Calu3 (cell line): Measurements from ENCODE around the gene CTSW. TPM values are rescaled to one million over a fixed set of nuclear protein-coding genes. Genes with fewer than 3 reads are reported as not detected.

Source experiments
- BruUV-seq: library from RNA; stranded (reverse); fragments of 400-500 nt; replicated peaks from 2 replicates; lab custom pipeline; 2021; lab: Mats Ljungman, UMichigan
- CTCF ChIA-PET: fragments of 300-600 bp; sonication (Branson Sonifier 250); formaldehyde crosslinking; loops from one replicate; lab custom pipeline; 2022; ENCODE audit warnings: antibody characterized with exemption; lab: Charles Lee
- DNase-seq: peaks from one replicate; pipeline ENCODE4 v3.0.0; 2022
- H3K27ac Mint-ChIP-seq: one replicate; pipeline ENCODE4 v1.8.0; 2022; ENCODE audit warnings: mixed read lengths; ENCODE audit not compliant: unreplicated experiment
- H3K27me3 Mint-ChIP-seq: one replicate; pipeline ENCODE4 v1.8.0; 2022; ENCODE audit warnings: mixed read lengths; ENCODE audit not compliant: unreplicated experiment
- H3K36me3 Mint-ChIP-seq: one replicate; pipeline ENCODE4 v1.8.0; 2022; ENCODE audit warnings: mild to moderate bottlenecking, moderate library complexity, mixed read lengths; ENCODE audit not compliant: insufficient read depth, unreplicated experiment
- H3K4me1 Mint-ChIP-seq: one replicate; pipeline ENCODE4 v1.8.0; 2022; ENCODE audit warnings: mild to moderate bottlenecking, low read depth, mixed read lengths; ENCODE audit not compliant: unreplicated experiment
- H3K4me3 Mint-ChIP-seq: one replicate; pipeline ENCODE4 v1.8.0; 2022; ENCODE audit warnings: mild to moderate bottlenecking, low read depth, moderate library complexity, mixed read lengths; ENCODE audit not compliant: unreplicated experiment
- H3K9me3 Mint-ChIP-seq: one replicate; pipeline ENCODE4 v1.8.0; 2022; ENCODE audit warnings: low read depth, mixed read lengths; ENCODE audit not compliant: unreplicated experiment
- intact Hi-C: fragments of 100-400 bp; cut with micrococcal nuclease; formaldehyde crosslinking; loops from one replicate; pipeline ENCODE4 v1.10.0; 2022; ENCODE audit not compliant: unreplicated experiment
- total RNA-seq: library from RNA; stranded (reverse); gene quantifications from 2 replicates; pipeline ENCODE4 v1.2.3, GENCODE V29; 2022
- TF ChIP-seq, protein P1 (sequence below): fragments of 200-600 bp; IDR thresholded peaks from one replicate; pipeline ENCODE4 v1.8.0; 2022; ENCODE audit warnings: antibody characterized with exemption; ENCODE audit not compliant: unreplicated experiment

The CTSW gene
- total RNA-seq, 1 experiment from 2014 or later, result not detected

DNA sequence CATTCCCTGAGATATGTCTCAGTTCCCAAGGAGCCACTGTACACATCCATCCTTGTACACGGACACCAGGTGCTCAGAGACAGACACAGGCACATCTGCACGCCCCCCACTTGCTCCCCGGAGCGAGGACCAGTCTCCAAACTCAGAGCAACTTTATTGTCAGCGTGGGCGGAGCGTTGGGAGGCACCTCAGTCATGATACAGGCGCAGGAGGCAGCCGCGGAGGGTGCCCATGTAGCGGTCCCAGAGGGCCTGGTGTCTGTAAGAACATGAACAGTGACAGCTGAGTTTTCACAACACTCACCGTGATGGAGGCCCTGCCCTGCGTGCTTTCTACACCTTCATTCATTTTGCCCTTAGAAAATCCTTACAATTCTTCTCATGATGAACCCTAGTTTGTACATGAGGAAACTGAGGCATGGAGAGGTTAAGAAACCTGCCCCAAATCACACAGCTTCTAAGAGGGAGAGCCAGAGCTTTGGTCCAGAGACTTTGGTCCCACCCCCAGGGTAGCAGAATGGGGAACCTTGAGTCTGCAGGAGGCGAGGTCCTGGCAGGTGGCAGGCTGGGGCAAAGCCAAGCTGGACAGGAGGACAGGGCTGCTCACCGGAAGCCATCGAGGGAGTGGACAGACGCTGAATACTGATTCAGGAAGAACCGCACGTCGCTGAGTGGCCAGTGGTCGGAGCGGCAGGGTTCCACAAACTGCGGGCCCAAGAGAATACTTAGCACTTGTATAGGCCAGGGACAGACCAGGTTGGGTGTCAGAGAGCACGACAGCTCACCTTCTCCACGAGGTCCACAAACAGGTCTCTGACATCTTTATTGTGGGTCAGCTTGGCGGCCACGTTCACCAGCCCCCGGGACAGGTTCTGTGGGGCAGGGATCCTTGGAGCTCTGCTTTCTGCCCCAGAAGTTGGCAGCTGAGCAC lies 4.4 kb downstream of the CTSW start:
- TF ChIP-seq, protein P1, sequence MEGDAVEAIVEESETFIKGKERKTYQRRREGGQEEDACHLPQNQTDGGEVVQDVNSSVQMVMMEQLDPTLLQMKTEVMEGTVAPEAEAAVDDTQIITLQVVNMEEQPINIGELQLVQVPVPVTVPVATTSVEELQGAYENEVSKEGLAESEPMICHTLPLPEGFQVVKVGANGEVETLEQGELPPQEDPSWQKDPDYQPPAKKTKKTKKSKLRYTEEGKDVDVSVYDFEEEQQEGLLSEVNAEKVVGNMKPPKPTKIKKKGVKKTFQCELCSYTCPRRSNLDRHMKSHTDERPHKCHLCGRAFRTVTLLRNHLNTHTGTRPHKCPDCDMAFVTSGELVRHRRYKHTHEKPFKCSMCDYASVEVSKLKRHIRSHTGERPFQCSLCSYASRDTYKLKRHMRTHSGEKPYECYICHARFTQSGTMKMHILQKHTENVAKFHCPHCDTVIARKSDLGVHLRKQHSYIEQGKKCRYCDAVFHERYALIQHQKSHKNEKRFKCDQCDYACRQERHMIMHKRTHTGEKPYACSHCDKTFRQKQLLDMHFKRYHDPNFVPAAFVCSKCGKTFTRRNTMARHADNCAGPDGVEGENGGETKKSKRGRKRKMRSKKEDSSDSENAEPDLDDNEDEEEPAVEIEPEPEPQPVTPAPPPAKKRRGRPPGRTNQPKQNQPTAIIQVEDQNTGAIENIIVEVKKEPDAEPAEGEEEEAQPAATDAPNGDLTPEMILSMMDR, result no peak
- no TSS peak for BruUV-seq
- Mint-ChIP-seq H3K27ac (no peak overlapping the region), H3K27me3 (no peaks in the 10 kb centered on the region), H3K4me3 (no peak overlapping the region), H3K4me1 (peaks cover 22% of the 10 kb centered on the region), H3K9me3 (no peaks in the 10 kb centered on the region), H3K36me3 (peaks cover 50% of the 10 kb centered on the region)
- intact Hi-C loops, result loop anchor here (10.0 kb wide), 1 partner anchor 101 kb away; no protein-coding TSS in a partner anchor
- CTCF ChIA-PET, result interaction anchor here (0.6 to 2.6 kb wide), 17 partner anchors 10 to 195 kb away, joined by 3 to 14 read pairs (median 4); partner anchors contain the start of genes CST6, KAT5 and MUS81
- no peak for DNase-seq

- H3K27ac Mint-ChIP-seq, result no peak overlapping the region
- TF ChIP-seq, protein P1, result peak; percentile 94
- CTCF ChIA-PET, result interaction anchor here (0.6 to 2.6 kb wide), 19 partner anchors 11 to 196 kb away, joined by 3 to 14 read pairs (median 4); partner anchors contain the start of genes CST6, KAT5 and MUS81
Observed at GRCh38 chr11:65884716-65885092, 5.1 kb downstream of the CTSW start.

GRCh38 chr11:65885231-65885630 lies 5.6 kb downstream of the CTSW start:
- TF ChIP-seq, protein P1, result no peak
- H3K9me3 Mint-ChIP-seq, result no peaks in the 10 kb centered on the region
- no peak overlapping the region for H3K27ac Mint-ChIP-seq
- no peaks in the 10 kb centered on the region for H3K27me3 Mint-ChIP-seq
- peaks cover 62% of the 10 kb centered on the region for H3K36me3 Mint-ChIP-seq
- DNase-seq, result no peak
- CTCF ChIA-PET, result interaction anchor here (1.0 to 2.6 kb wide), 14 partner anchors 11 to 180 kb away, joined by 3 to 14 read pairs (median 6); partner anchors contain the start of genes CST6, KAT5 and MUS81
- no peak overlapping the region for H3K4me3 Mint-ChIP-seq
- BruUV-seq, result no TSS peak
- peaks cover 34% of the 10 kb centered on the region for H3K4me1 Mint-ChIP-seq
- intact Hi-C loops, result loop anchor here (10.0 kb wide), 1 partner anchor 100 kb away; no protein-coding TSS in a partner anchor

More at GRCh38 chr11:65884716-65885092, 5.1 kb downstream of the CTSW start:
- intact Hi-C loops, result loop anchor here (10.0 kb wide), 1 partner anchor 100 kb away; no protein-coding TSS in a partner anchor
- no peaks in the 10 kb centered on the region for H3K9me3 Mint-ChIP-seq
- peaks cover 29% of the 10 kb centered on the region for H3K4me1 Mint-ChIP-seq
- no TSS peak for BruUV-seq
- no peak overlapping the region for H3K4me3 Mint-ChIP-seq
- peak; percentile 86 for DNase-seq
- no peaks in the 10 kb centered on the region for H3K27me3 Mint-ChIP-seq
- H3K36me3 Mint-ChIP-seq, result peaks cover 57% of the 10 kb centered on the region

- no peaks in the 10 kb centered on the region for H3K9me3 Mint-ChIP-seq
- peaks cover 67% of the 10 kb centered on the region for H3K36me3 Mint-ChIP-seq
- intact Hi-C loops, result loop anchor here (10.0 kb wide), 1 partner anchor 99 kb away; no protein-coding TSS in a partner anchor
- CTCF ChIA-PET, result interaction anchor here (1.3 to 2.6 kb wide), 6 partner anchors 15 to 174 kb away, joined by 3 to 14 read pairs (median 8); partner anchors contain the start of genes KAT5 and MUS81
- TF ChIP-seq, protein P1, result no peak
- no peak overlapping the region for H3K27ac Mint-ChIP-seq
- DNase-seq, result no peak
- H3K27me3 Mint-ChIP-seq, result no peaks in the 10 kb centered on the region
- no TSS peak for BruUV-seq
- H3K4me1 Mint-ChIP-seq, result peaks cover 36% of the 10 kb centered on the region
- no peak overlapping the region for H3K4me3 Mint-ChIP-seq
Observed at GRCh38 chr11:65885808-65886536, 6.3 kb downstream of the CTSW start.
